ENCODE results near the gene FANCC.

DNA sequence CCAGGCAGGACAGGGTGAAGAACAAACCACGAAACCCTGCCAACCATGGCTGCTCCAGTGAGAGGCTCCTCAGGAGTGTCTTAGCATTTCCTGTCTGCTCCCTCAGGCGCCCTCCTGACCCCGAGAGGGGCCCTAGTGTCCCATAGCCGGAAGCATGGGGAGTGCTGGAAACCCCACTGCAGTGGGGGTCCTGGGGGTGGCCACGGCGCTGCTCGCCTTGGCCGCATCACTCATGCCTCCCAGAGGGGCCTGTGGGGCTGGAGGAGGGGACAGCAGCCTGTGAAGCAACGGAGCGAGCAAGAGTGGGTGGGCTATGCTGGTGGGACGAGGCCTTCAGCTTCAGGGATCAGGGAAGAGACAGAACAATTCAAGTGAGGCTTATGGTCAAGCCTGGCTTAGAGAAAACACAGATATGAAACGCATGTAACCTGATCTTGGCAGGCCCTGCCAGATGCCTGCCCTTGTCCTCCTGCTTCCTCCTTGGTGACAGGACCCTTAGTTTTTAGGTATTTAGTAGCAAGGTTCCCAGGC lies 219.1 kb downstream of the FANCC start:
- TF ChIP-seq CREB1 (IDR thresholded peaks at IDR 0.05; ENCODE audit: low read depth) (no peak), REST (IDR thresholded peaks at IDR 0.05; ENCODE audit: low read depth) (no peak), EP300 (IDR thresholded peaks at IDR 0.05; ENCODE audit: borderline replicate concordance) (no peak), ZBTB7A (IDR thresholded peaks at IDR 0.05; ENCODE audit: low read depth) (peak; percentile 32; the same call in 1 of the 2 replicates), TAF1 (IDR thresholded peaks at IDR 0.05; ENCODE audit: low read depth) (no peak), RAD21 (IDR thresholded peaks at IDR 0.05; ENCODE audit: low read depth) (no peak), TCF12 (IDR thresholded peaks at IDR 0.05; ENCODE audit: low read depth) (no peak)
- TF ChIP-seq, protein P1, sequence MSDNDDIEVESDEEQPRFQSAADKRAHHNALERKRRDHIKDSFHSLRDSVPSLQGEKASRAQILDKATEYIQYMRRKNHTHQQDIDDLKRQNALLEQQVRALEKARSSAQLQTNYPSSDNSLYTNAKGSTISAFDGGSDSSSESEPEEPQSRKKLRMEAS (IDR thresholded peaks at IDR 0.05): no peak

Data from Ishikawa (cell line).